Right cardiac atrium (tissue), 5 donors: ENCODE results near the gene SRD5A1. TPM values are rescaled to one million over a fixed set of nuclear protein-coding genes. Genes with fewer than 3 reads are reported as not detected.

ENCODE experiments used
- ATAC-seq, 2 donors: fragments of 200-7000 bp; cut with Tn5 transposase; one replicate each; pipeline versions ENCODE4 v1.8.0 to v1.9.1; 2020; ENCODE audit warnings: moderate library complexity in 2 of 2, mild to moderate bottlenecking in 1 of 2
- DNase-seq, 3 donors: peaks; one replicate each; pipeline ENCODE4 v3.0.0-alpha.2; 2020
- H3K27ac ChIP-seq: one replicate; pipeline ENCODE4 v1.5.1; 2013; ENCODE audit warnings: mild to moderate bottlenecking, low read length, control low read depth, moderate library complexity
- H3K27me3 ChIP-seq: one replicate; pipeline ENCODE4 v1.6.1; 2013; ENCODE audit not compliant: control insufficient read depth, insufficient read depth
- H3K4me1 ChIP-seq: one replicate; pipeline ENCODE4 v1.6.1; 2013; ENCODE audit warnings: low read length; ENCODE audit not compliant: control insufficient read depth, insufficient read depth
- H3K4me3 ChIP-seq: one replicate; pipeline ENCODE4 v1.5.1; 2013; ENCODE audit warnings: low read length, control low read depth
- H3K9me3 ChIP-seq: one replicate; pipeline ENCODE4 v1.6.1; 2013; ENCODE audit warnings: low read length; ENCODE audit not compliant: control insufficient read depth
- WGBS: extraction: QIAGEN DNeasy Blood & Tissue Kit; methylation state at CpG from one replicate; pipeline ENCODE4 v1.1.7; 2013; 5-methylcytosine and 5-hydroxymethylcytosine counted together
- intact Hi-C, 4 donors: fragments of 100-400 bp; cut with DNase I; formaldehyde crosslinking; loops; one replicate each; pipeline versions ENCODE4 v1.11.0 to v1.14.0; 2022 to 2023
- polyA plus RNA-seq: library from polyadenylated mRNA; stranded (reverse); fragments of 200-250 nt; gene quantifications from one replicate; pipeline ENCODE4 v1.2.3, GENCODE V29; 2013
- total RNA-seq, 4 donors: library from RNA; stranded (reverse); fragmentation: NEBNext Ultra II Directional; extraction: Animal tissue kit (Norgen Biotek cat#: 25700); gene quantifications; one replicate each; pipeline ENCODE4 v1.2.1, GENCODE V29; 2021
- donor health status: healthy with polysubstance abuse.
- donor health status: DM: no; HTN: yes; CAD: no.
- donor health status: DM: no; HTN: no; CAD: no.
- donor health status: DM: no; HTN: yes; CAD: no; lungs with severe emphysema.
- donor health status: DM: yes; HTN: yes; CAD: no.

Gene SRD5A1
- total and polyA plus RNA-seq, 5 donors: 1.4 to 3.0 (median 2.9) TPM

DNA sequence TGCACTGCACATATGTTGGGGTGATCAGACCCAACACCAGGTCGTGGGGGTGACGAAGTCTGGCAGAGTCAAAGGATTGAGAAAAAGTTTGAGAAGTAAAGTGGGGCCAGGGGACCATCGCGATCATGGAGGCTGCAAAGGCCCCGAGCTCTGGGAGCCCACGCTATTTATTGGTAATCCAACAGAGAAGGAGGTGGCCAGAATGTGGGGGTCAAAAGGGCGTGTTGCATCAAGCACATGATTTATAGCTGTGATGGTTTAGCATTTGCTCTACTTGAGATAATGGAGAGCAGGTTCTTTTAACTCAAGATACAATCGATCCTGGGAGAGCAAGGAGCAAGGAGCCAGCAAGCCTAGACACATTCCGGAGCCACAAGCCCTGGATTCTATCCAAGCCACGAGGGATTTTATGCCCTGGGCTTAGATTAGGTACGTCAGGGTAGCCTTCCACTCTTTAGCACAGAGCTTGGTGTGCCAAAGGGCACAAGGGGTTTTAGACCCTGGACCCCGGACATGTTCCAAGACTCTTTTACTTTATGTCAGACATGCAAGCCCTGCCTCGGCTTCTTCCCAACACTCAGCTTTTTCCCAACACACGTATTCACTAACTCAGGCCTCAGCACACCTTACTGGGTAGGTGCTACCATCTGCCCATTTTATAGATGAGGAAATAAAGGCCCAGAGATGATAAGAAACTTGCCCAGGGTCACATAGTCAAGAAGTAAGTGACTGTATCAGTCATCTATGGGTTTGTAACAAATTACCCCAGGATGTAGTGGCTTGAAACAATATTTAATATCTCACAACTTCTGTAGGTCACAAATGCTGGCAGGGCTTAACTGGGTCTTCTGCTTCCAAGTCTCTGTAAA lies 39.9 kb upstream of the SRD5A1 start:
- intact Hi-C loops: no loop called here

GRCh38 chr5:6594066-6594465 lies 39.2 kb upstream of the SRD5A1 start:
- 83% methylated on average over 6 of the region's 6 CpGs for WGBS
- Histone ChIP-seq H3K27ac (no peak overlapping the region), H3K27me3 (no peaks in the 10 kb centered on the region), H3K4me1 (no peaks in the 10 kb centered on the region), H3K9me3 (no peaks in the 10 kb centered on the region), H3K4me3 (no peak overlapping the region)
- ATAC-seq: no peak
- intact Hi-C loops: no loop called here
- DNase-seq: no peak

More for the DNA sequence above, 39.9 kb upstream of the SRD5A1 start:
- H3K4me1 ChIP-seq: no peaks in the 10 kb centered on the region
- H3K27me3 ChIP-seq: no peaks in the 10 kb centered on the region
- no peak for ATAC-seq
- no peaks in the 10 kb centered on the region for H3K9me3 ChIP-seq
- 71% methylated on average over 14 of the region's 14 CpGs for WGBS
- no peak for DNase-seq
- H3K27ac ChIP-seq: no peak overlapping the region
- no peak overlapping the region for H3K4me3 ChIP-seq

DNA sequence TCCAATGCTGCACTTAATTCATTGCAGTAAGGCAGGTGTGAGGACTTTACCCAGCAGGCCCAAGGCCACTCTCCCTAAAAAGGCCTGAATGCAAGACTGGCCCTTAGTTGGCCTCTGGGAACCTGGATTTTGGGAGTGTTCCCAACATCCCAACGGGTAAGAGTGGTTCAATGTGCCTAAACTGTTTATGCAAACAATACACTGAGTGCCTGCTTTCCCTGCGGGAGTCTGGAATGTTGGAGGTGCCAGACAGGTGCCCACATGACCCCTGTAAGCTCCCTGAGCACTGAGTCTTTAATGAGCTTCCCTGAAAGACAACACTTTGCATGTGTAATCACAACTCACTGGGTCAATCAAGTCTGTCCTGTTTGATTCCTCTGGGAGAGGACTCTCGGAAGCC lies 37.8 kb upstream of the SRD5A1 start:
- Histone ChIP-seq H3K4me3 (no peak overlapping the region), H3K27me3 (no peaks in the 10 kb centered on the region), H3K9me3 (no peaks in the 10 kb centered on the region), H3K4me1 (no peaks in the 10 kb centered on the region), H3K27ac (no peak overlapping the region)
- intact Hi-C loops: no loop called here
- ATAC-seq: no peak
- whole genome bisulfite sequencing: 76% methylated on average over 3 of the region's 3 CpGs
- no peak for DNase-seq

DNA sequence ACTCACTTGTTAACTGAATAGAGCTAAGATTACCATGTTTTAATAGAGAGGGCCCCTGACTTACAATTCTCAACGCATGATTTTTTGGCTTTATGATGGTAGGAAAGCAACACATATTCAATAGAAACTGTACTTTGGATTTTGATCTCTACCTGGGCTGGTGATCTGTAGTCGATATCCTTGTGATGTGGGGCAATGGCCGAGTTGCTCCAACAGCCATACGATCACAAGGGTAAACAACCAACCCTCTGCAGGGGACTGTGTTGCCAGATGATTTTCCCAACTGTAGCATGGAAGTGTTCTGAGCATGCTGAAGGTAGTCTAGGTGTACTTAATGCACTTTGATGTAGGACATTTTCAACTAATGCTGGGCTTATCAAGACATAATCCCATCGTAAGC lies 36.9 kb upstream of the SRD5A1 start:
- no peaks in the 10 kb centered on the region for H3K4me1 ChIP-seq
- no peak for ATAC-seq
- H3K27me3 ChIP-seq: no peaks in the 10 kb centered on the region
- no peak overlapping the region for H3K4me3 ChIP-seq
- intact Hi-C loops: no loop called here
- no peaks in the 10 kb centered on the region for H3K9me3 ChIP-seq
- no peak for DNase-seq
- H3K27ac ChIP-seq: no peak overlapping the region
- 94% methylated on average over 5 of the region's 5 CpGs for WGBS

GRCh38 chr5:6597557-6597956 lies 35.7 kb upstream of the SRD5A1 start:
- Histone ChIP-seq H3K4me1 (no peaks in the 10 kb centered on the region), H3K27me3 (no peaks in the 10 kb centered on the region), H3K9me3 (no peaks in the 10 kb centered on the region), H3K4me3 (no peak overlapping the region), H3K27ac (peak overlapping the region; percentile 6)
- WGBS: 71% methylated on average over 6 of the region's 6 CpGs
- DNase-seq (no peak), ATAC-seq (peak in 1 of 2 donors; percentile 38)
- intact Hi-C loops: no loop called here

DNA sequence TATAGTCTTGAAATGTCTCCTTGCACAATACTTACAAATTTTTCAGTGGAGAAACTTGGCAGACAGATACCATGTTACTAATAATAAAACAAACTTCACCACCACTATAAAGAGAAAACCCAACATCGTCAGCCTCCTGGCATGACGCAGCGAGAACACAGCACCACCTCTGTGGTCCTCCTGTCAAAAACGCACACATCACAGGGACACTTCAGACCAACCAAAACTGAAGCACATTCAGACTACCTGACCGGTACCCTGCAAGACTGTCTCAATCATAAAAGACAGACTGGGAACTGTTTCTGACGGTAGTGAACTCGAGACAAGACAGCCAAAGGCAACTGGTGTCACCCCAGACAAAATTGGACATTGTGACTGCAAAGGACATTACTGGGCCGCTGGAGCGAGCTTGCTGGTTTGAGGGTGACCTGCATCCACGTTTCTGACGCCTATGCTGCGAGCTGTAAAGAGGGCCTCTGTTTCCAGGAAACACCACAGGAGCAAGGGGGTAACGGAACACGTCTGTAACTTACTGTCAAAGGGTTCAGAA lies 34.8 kb upstream of the SRD5A1 start:
- no peak overlapping the region for H3K4me3 ChIP-seq
- intact Hi-C loops: no loop called here
- ATAC-seq: peak; percentile 64 to 75
- H3K27me3 ChIP-seq: no peaks in the 10 kb centered on the region
- WGBS: 68% methylated on average over 14 of the region's 14 CpGs
- H3K27ac ChIP-seq: peak overlapping the region; percentile 18
- peak in 2 of 3 donors; percentile 41 to 52 for DNase-seq
- no peaks in the 10 kb centered on the region for H3K4me1 ChIP-seq
- no peaks in the 10 kb centered on the region for H3K9me3 ChIP-seq

GRCh38 chr5:6599739-6600138 lies 33.5 kb upstream of the SRD5A1 start:
- intact Hi-C loops: no loop called here
- ATAC-seq (no peak), DNase-seq (no peak)
- Histone ChIP-seq H3K4me3 (no peak overlapping the region), H3K27me3 (no peaks in the 10 kb centered on the region), H3K9me3 (no peaks in the 10 kb centered on the region), H3K4me1 (no peaks in the 10 kb centered on the region), H3K27ac (no peak overlapping the region)
- 89% methylated on average over 8 of the region's 8 CpGs for WGBS

GRCh38 chr5:6601271-6601670 lies 32.0 kb upstream of the SRD5A1 start:
- intact Hi-C loops: no loop called here
- 93% methylated on average over 11 of the region's 11 CpGs for WGBS
- Histone ChIP-seq H3K27ac (no peak overlapping the region), H3K4me3 (no peak overlapping the region), H3K4me1 (no peaks in the 10 kb centered on the region), H3K27me3 (no peaks in the 10 kb centered on the region), H3K9me3 (no peaks in the 10 kb centered on the region)
- DNase-seq: no peak
- ATAC-seq: no peak

GRCh38 chr5:6601816-6602215 lies 31.4 kb upstream of the SRD5A1 start:
- Histone ChIP-seq H3K27me3 (no peaks in the 10 kb centered on the region), H3K4me1 (no peaks in the 10 kb centered on the region), H3K9me3 (no peaks in the 10 kb centered on the region), H3K4me3 (no peak overlapping the region), H3K27ac (no peak overlapping the region)
- no peak for DNase-seq
- ATAC-seq: no peak
- intact Hi-C loops: no loop called here
- 93% methylated on average over 11 of the region's 11 CpGs for WGBS

DNA sequence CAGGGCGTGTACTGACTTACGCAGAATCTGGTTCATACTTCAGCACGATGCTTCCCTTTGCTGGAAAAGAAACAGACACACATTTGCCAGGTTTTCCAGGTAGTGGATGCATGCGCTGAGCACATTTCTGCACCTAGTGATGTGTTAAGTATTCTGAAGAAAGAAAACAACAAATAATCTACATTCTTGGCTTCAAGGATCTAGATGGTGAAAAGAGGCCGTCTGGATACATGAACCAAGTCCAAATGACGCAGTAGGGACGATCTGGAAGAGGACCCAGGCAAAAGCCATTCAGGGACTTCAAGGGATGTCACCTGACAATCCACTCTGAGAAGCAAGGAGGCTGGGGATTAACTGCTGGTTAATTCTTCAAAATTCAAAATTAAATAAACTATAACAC lies 30.8 kb upstream of the SRD5A1 start:
- Histone ChIP-seq H3K9me3 (no peaks in the 10 kb centered on the region), H3K27me3 (no peaks in the 10 kb centered on the region), H3K4me1 (no peaks in the 10 kb centered on the region), H3K4me3 (no peak overlapping the region), H3K27ac (no peak overlapping the region)
- WGBS: 77% methylated on average over 7 of the region's 7 CpGs
- intact Hi-C loops: no loop called here
- ATAC-seq (no peak), DNase-seq (no peak)

GRCh38 chr5:6603643-6604042 lies 29.6 kb upstream of the SRD5A1 start:
- WGBS: 85% methylated on average over 5 of the region's 5 CpGs

More at GRCh38 chr5:6603643-6604042, 29.6 kb upstream of the SRD5A1 start:
- H3K4me3 ChIP-seq: no peak overlapping the region
- no peaks in the 10 kb centered on the region for H3K27me3 ChIP-seq
- no peaks in the 10 kb centered on the region for H3K9me3 ChIP-seq
- H3K27ac ChIP-seq: no peak overlapping the region
- DNase-seq (no peak), ATAC-seq (peak in 1 of 2 donors; percentile 43)
- no peaks in the 10 kb centered on the region for H3K4me1 ChIP-seq
- intact Hi-C loops: no loop called here
